ENCODE measurements around the gene UQCC5.

DNA sequence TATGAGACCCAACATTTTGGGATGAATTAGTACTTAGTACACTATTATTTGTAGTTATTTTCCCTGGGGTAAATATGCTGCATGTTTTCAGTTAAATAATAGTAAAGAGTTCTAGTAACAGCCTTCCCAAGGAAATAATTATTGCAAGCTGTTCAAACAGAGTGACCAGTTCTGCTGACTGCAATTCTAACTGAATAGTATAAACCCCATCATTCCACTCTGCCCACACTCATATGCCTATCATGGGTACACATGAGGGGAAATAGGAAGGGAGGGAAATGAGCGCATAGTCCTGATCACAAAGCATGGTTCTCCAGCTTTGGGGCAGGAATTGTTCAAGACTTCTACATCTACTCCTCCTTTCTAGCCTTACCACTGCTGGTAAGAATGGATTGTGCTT, 18.7 kb downstream of the UQCC5 start:
- no peak for TF ChIP-seq CTCF (IDR thresholded peaks at IDR 0.05; ENCODE audit: insufficient read depth, low read length)
- no peak for TF ChIP-seq POLR2AphosphoS5 (IDR thresholded peaks at IDR 0.05; ENCODE audit: low read depth)

Data from HL-60 (cell line).